Spleen (tissue), 11 donors: Measurements from ENCODE around the gene SCRG1. TPM values are rescaled to one million over a fixed set of nuclear protein-coding genes. Genes with fewer than 3 reads are reported as not detected.

Experiments
- DNase-seq: peaks from one replicate; pipeline ENCODE4 v3.0.0-alpha.2; 2020
- H3K27ac ChIP-seq, 8 donors: fragments of 200-600 bp; sonication (generic) in 7 of 8; 1 replicate in 4 of 8; 2 replicates in 4 of 8; pipeline versions ENCODE4 v1.5.0 to v1.8.0; 2016 to 2021; ENCODE audit warnings: inconsistent platforms in 4 of 8, mild to moderate bottlenecking in 4 of 8, moderate library complexity in 1 of 8
- H3K27me3 ChIP-seq, 7 donors: fragments of 200-600 bp; sonication (generic) in 6 of 7; replicated peaks in 1 of 7; 1 replicate in 4 of 7; 2 replicates in 3 of 7; pipeline versions ENCODE4 v1.5.0 to v1.8.0; 2016 to 2021; ENCODE audit warnings: inconsistent platforms in 3 of 7, mild to moderate bottlenecking in 1 of 7
- H3K36me3 ChIP-seq, 6 donors: fragments of 200-600 bp; sonication (generic) in 5 of 6; 1 replicate in 4 of 6; 2 replicates in 2 of 6; pipeline versions ENCODE4 v1.5.0 to v1.8.0; 2016 to 2021; ENCODE audit warnings: inconsistent platforms in 2 of 6
- H3K4me1 ChIP-seq, 6 donors: fragments of 200-600 bp; sonication (generic) in 5 of 6; 1 replicate in 3 of 6; 2 replicates in 3 of 6; pipeline versions ENCODE4 v1.5.0 to v1.8.0; 2016 to 2021; ENCODE audit warnings: inconsistent platforms in 3 of 6
- H3K4me3 ChIP-seq, 8 donors: fragments of 200-600 bp; sonication (generic) in 7 of 8; 1 replicate in 4 of 8; 2 replicates in 4 of 8; pipeline versions ENCODE4 v1.5.0 to v1.8.0; 2016 to 2021; ENCODE audit warnings: inconsistent platforms in 4 of 8, mild to moderate bottlenecking in 4 of 8, moderate library complexity in 2 of 8
- H3K9me3 ChIP-seq, 8 donors: fragments of 200-600 bp; sonication (generic) in 7 of 8; 1 replicate in 4 of 8; 2 replicates in 4 of 8; pipeline versions ENCODE4 v1.5.0 to v1.8.0; 2016 to 2021; ENCODE audit warnings: inconsistent platforms in 4 of 8
- POLR2A ChIP-seq, 3 donors: fragments of 450-650 bp; IDR thresholded peaks; one replicate each; pipeline ENCODE4 v1.5.1; 2017; ENCODE audit warnings: antibody characterized with exemption in 3 of 3, mild to moderate bottlenecking in 1 of 3
- POLR2AphosphoS5 ChIP-seq, 3 donors: sonication (generic); formaldehyde crosslinking; IDR thresholded peaks; one replicate each; pipeline ENCODE4 v1.5.1; 2017; ENCODE audit warnings: antibody characterized with exemption in 3 of 3
- WGBS, 5 donors: extraction: QIAGEN DNeasy Blood & Tissue Kit in 3 of 5; methylation state at CpG; one replicate each; pipeline versions ENCODE4 v1.1.5 to v1.1.7; 2013 to 2018; 5-methylcytosine and 5-hydroxymethylcytosine counted together
- intact Hi-C: fragments of 100-400 bp; cut with DNase I; formaldehyde crosslinking; loops from one replicate; pipeline ENCODE4 v1.15.0; 2023; ENCODE audit warnings: low total_unique reads
- polyA plus RNA-seq, 3 donors: library from polyadenylated mRNA; stranded (reverse); fragments of 200-250 nt; gene quantifications; one replicate each; pipeline ENCODE4 v1.2.1, GENCODE V29; 2013
- total RNA-seq, 7 donors: library from RNA; depleted of rRNA in 3 of 7; stranded (reverse); fragments of >200 nt in 3 of 7; fragmentation: NEBNext Ultra II Directional in 4 of 7; extraction: Animal tissue kit (Norgen Biotek cat#: 25700) in 4 of 7; gene quantifications; one replicate each; pipeline versions ENCODE4 v1.1.0 to v1.2.1, GENCODE V29; 2016 to 2021
- TF ChIP-seq, protein P1 (sequence below), 11 experiments: fragments of 200-600 bp in 7 of 11; fragments of 450-650 bp in 4 of 11; sonication (generic) in 4 of 11; IDR thresholded peaks in 8 of 11; conservative IDR thresholded peaks in 3 of 11; 1 replicate in 7 of 11; 2 replicates in 4 of 11; pipeline versions ENCODE4 v1.4.0 to v1.8.0; 2016 to 2021; ENCODE audit warnings: antibody characterized with exemption in 11 of 11, inconsistent platforms in 4 of 11, mild to moderate bottlenecking in 1 of 11
- donor health status: healthy with polysubstance abuse.
- donor health status: DM: no; HTN: no; CAD: no; lungs with moderate emphysema.
- donor health status: DM: no; HTN: no; CAD: no.
- donor health status: Bipolar disorder and iron deficiency.
- donor health status: healthy.
- donor health status: DM: no; HTN: no; CAD: no.
- donor health status: DM: yes; HTN: yes; CAD: no.

SCRG1 gene
- total and polyA plus RNA-seq, 10 donors = 0.09 to 0.79 (median 0.35) TPM; not detected in 2

DNA sequence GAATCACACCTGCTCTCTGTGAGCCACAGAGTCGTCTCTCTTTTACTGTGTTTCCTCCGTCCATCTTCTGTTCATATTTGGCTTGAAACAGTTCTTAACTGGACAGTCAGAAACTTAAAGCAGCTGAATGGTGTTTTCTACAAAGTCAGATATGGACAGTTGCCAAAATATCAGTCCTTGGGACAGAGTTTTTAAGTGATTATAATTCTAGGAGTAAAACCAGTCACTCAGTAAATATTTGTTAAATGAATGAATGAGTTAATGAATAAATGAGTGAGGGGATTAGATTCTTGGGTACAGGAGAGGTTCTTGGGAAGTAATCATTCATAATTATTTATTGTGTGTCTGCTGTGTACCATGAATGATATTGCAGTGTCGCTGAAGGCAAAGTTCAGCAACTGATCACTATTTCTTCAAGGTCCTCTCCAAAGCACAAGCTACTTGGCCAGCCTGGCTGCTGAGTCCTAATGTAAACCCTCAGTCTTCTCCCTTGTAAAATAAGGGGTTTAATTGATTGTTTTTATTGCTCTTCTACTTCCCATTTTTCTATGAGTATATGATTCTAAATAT, 5.5 kb upstream of the SCRG1 start:
- H3K4me1 ChIP-seq = no peaks in the 10 kb centered on the region
- H3K4me3 ChIP-seq = no peak overlapping the region
- H3K9me3 ChIP-seq = no peaks in the 10 kb centered on the region
- TF ChIP-seq POLR2A (IDR thresholded peaks at IDR 0.05) (no peak), POLR2AphosphoS5 (IDR thresholded peaks at IDR 0.05) (no peak)
- TF ChIP-seq, protein P1, sequence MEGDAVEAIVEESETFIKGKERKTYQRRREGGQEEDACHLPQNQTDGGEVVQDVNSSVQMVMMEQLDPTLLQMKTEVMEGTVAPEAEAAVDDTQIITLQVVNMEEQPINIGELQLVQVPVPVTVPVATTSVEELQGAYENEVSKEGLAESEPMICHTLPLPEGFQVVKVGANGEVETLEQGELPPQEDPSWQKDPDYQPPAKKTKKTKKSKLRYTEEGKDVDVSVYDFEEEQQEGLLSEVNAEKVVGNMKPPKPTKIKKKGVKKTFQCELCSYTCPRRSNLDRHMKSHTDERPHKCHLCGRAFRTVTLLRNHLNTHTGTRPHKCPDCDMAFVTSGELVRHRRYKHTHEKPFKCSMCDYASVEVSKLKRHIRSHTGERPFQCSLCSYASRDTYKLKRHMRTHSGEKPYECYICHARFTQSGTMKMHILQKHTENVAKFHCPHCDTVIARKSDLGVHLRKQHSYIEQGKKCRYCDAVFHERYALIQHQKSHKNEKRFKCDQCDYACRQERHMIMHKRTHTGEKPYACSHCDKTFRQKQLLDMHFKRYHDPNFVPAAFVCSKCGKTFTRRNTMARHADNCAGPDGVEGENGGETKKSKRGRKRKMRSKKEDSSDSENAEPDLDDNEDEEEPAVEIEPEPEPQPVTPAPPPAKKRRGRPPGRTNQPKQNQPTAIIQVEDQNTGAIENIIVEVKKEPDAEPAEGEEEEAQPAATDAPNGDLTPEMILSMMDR (IDR thresholded peaks at IDR 0.05 in 8 of 11, conservative IDR thresholded peaks at IDR 0.05 in 3 of 11) = no peak
- no peak overlapping the region for H3K27ac ChIP-seq
- 82 to 94% (median 87%) methylated on average over 3 of the region's 3 CpGs for WGBS, 5 donors
- peaks cover 0 to 27% (median 0%) of the 10 kb centered on the region in 6 donors for H3K36me3 ChIP-seq
- no peaks in the 10 kb centered on the region for H3K27me3 ChIP-seq
- no peak for DNase-seq
- intact Hi-C loops = no loop called here

DNA sequence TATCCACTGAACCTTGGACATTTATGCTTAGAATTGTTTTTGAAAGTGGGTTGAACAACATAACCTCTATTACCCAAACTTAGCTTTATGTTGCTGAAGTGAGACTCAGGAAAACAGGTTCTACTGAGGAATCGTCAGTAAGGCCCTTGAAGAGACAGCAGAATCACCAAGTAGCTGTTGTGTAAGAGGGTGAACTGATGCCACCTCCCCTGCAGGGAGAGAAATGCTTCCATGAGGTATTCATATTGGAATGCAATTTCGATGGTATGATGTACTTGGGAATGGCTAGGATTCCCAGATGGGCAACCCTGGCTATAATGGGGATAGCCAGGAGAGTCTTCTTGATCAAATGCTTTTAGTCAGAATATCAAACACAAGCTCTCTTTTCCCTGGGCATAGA, 4.1 kb upstream of the SCRG1 start:
- WGBS, 5 donors = 84 to 95% (median 87%) methylated on average over 2 of the region's 2 CpGs
- Histone ChIP-seq H3K4me3 (no peak overlapping the region), H3K27me3 (no peaks in the 10 kb centered on the region), H3K36me3 (peaks cover 0 to 26% (median 0%) of the 10 kb centered on the region in 6 donors), H3K4me1 (no peaks in the 10 kb centered on the region), H3K9me3 (no peaks in the 10 kb centered on the region), H3K27ac (no peak overlapping the region)
- DNase-seq = no peak
- TF ChIP-seq, protein P1 (IDR thresholded peaks at IDR 0.05 in 8 of 11, conservative IDR thresholded peaks at IDR 0.05 in 3 of 11) = no peak
- no peak for TF ChIP-seq POLR2AphosphoS5 (IDR thresholded peaks at IDR 0.05)
- TF ChIP-seq POLR2A (IDR thresholded peaks at IDR 0.05) = no peak
- intact Hi-C loops = no loop called here

DNA sequence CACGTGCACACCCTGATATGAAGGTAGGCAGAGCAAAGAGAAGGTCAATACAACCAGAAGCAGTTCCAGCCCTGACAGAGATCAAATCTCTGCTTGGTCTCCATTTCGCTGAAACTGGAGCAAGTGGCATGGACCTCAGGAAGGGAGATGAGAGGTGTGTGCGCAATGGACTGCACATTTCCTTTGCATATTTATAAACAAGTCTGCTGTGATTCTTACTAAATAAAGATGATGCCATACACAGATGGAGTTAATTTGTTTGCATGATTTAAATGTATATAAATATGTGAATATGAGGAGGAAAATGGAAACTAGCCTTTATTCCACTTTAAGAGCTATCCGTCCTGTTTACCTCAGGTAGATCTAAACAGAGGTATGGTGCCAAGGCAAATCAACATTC, 2.1 kb upstream of the SCRG1 start:
- WGBS, 5 donors = 93 to 95% (median 94%) methylated on average over 4 of the region's 4 CpGs
- Histone ChIP-seq H3K4me1 (no peaks in the 10 kb centered on the region), H3K4me3 (no peak overlapping the region), H3K27ac (no peak overlapping the region), H3K27me3 (no peaks in the 10 kb centered on the region), H3K36me3 (peaks cover 0 to 29% (median 0%) of the 10 kb centered on the region in 6 donors), H3K9me3 (no peaks in the 10 kb centered on the region)
- no peak for DNase-seq
- TF ChIP-seq POLR2A (IDR thresholded peaks at IDR 0.05) (no peak), POLR2AphosphoS5 (IDR thresholded peaks at IDR 0.05) (no peak)
- TF ChIP-seq, protein P1 (IDR thresholded peaks at IDR 0.05 in 8 of 11, conservative IDR thresholded peaks at IDR 0.05 in 3 of 11) = no peak
- intact Hi-C loops = no loop called here

DNA sequence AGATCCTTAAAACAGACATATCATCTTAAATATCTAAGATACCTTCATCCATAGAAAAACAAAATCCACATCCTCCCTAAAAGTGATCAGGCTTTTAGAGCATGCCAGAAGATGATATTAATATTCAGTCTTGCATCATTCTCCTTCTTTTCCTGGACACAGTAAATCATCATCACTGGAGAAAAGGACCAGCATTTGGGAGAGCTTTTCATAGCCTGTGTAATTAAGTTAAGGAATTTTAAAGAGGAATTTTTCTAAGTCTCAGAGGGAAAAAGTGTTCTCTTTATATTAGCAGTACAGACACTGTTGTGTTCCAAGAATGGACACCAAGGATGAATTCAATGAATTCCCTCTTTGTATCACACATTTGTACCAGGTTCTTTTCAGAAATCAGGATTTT, 696 bp downstream of the SCRG1 start:
- TF ChIP-seq POLR2A (IDR thresholded peaks at IDR 0.05) = no peak
- TF ChIP-seq, protein P1 (IDR thresholded peaks at IDR 0.05 in 8 of 11, conservative IDR thresholded peaks at IDR 0.05 in 3 of 11) = no peak
- TF ChIP-seq POLR2AphosphoS5 (IDR thresholded peaks at IDR 0.05) = no peak
- H3K4me1 ChIP-seq = no peaks in the 10 kb centered on the region
- H3K4me3 ChIP-seq = no peak overlapping the region
- H3K36me3 ChIP-seq = peaks cover 0 to 16% (median 0%) of the 10 kb centered on the region in 6 donors
- H3K27ac ChIP-seq = no peak overlapping the region
- no peaks in the 10 kb centered on the region for H3K27me3 ChIP-seq
- intact Hi-C loops = no loop called here
- no peaks in the 10 kb centered on the region for H3K9me3 ChIP-seq
- no peak for DNase-seq
